Adrenal gland (tissue), 12 donors: ENCODE data around the gene P2RY8. TPM values are rescaled to one million over a fixed set of nuclear protein-coding genes. Genes with fewer than 3 reads are reported as not detected.
"Not testable (repeated sequence)": the region's sequence is repeated elsewhere in the genome, so short reads cannot be mapped to it uniquely, and the experiment has no call there.

Experiments
- DNase-seq, 7 donors: peaks; one replicate each; pipeline ENCODE4 v3.0.0-alpha.2; 2019 to 2020
- H3K27ac ChIP-seq, 5 donors: fragments of 200-600 bp; sonication (generic) in 4 of 5; 1 replicate in 3 of 5; 2 replicates in 2 of 5; pipeline versions ENCODE4 v1.5.1 to v1.8.0; 2016 to 2020; ENCODE audit warnings: mild to moderate bottlenecking in 1 of 5
- H3K27me3 ChIP-seq: fragments of 200-600 bp; 2 replicates; pipeline ENCODE4 v1.8.0; 2021
- H3K36me3 ChIP-seq, 2 donors: fragments of 200-600 bp; replicated peaks in 1 of 2; 1 replicate in 1 of 2; 2 replicates in 1 of 2; pipeline versions ENCODE4 v1.5.1 to v1.8.0; 2018 to 2022
- H3K4me1 ChIP-seq, 2 donors: fragments of 200-600 bp; replicated peaks in 1 of 2; 1 replicate in 1 of 2; 2 replicates in 1 of 2; pipeline versions ENCODE4 v1.5.1 to v1.8.0; 2018 to 2021
- H3K4me3 ChIP-seq, 4 donors: fragments of 200-600 bp; sonication (generic) in 3 of 4; one replicate each; pipeline ENCODE4 v1.5.1; 2016 to 2018
- H3K9me3 ChIP-seq, 3 donors: fragments of 200-600 bp; sonication (generic) in 1 of 3; replicated peaks in 1 of 3; 1 replicate in 2 of 3; 2 replicates in 1 of 3; pipeline versions ENCODE4 v1.5.1 to v1.8.0; 2016 to 2021
- POLR2A ChIP-seq, 2 donors: fragments of 450-650 bp; IDR thresholded peaks; one replicate each; pipeline ENCODE4 v1.6.1; 2017; ENCODE audit warnings: antibody characterized with exemption in 2 of 2, mild to moderate bottlenecking in 2 of 2, moderate library complexity in 1 of 2
- WGBS, 4 donors: extraction: QIAGEN DNeasy Blood & Tissue Kit in 2 of 4; methylation state at CpG; one replicate each; pipeline versions ENCODE4 v1.1.5 to v1.1.7; 2013 to 2017; 5-methylcytosine and 5-hydroxymethylcytosine counted together
- intact Hi-C, 2 donors: fragments of 100-400 bp; cut with DNase I; formaldehyde crosslinking; loops; one replicate each; pipeline versions ENCODE4 v1.14.1 to v1.15.0; 2022 to 2023
- polyA plus RNA-seq, 3 donors: library from polyadenylated mRNA; stranded (reverse); fragments of 200-250 nt in 2 of 3; fragments of 350-450 nt in 1 of 3; fragmentation: Illumina TruSeq in 1 of 3; extraction: RNeasy Lipid Tissue Mini Kit (QIAGEN cat#74804) in 1 of 3; gene quantifications; one replicate each; pipeline ENCODE4 v1.2.3, GENCODE V29; 2013 to 2014
- total RNA-seq, 9 donors: library from RNA; depleted of rRNA in 4 of 9; stranded (reverse); fragments of >200 nt in 4 of 9; fragments of 120-200 nt in 1 of 9; fragmentation: NEBNext Ultra II Directional in 1 of 9; extraction: Animal tissue kit (Norgen Biotek cat#: 25700) in 1 of 9; gene quantifications; one replicate each; pipeline versions ENCODE4 v1.1.0 to v1.2.4, GENCODE V29; 2013 to 2023
- TF ChIP-seq, protein P1 (sequence below), 6 experiments: fragments of 450-650 bp in 4 of 6; fragments of 200-600 bp in 2 of 6; sonication (generic) in 1 of 6; IDR thresholded peaks; 1 replicate in 5 of 6; 2 replicates in 1 of 6; pipeline versions ENCODE4 v1.5.1 to v1.8.0; 2016 to 2021; ENCODE audit warnings: antibody characterized with exemption in 6 of 6, mild to moderate bottlenecking in 2 of 6, moderate library complexity in 1 of 6
- donor health status: healthy with polysubstance abuse.
- donor health status: Bipolar disorder and iron deficiency.
- donor health status: DM: yes; HTN: yes; CAD: no.
- donor health status: DM: no; HTN: no; CAD: no.
- donor health status: DM: no; HTN: no; CAD: no.
- donor health status: DM: yes; HTN: yes; CAD: no.

P2RY8 gene
- total and polyA plus RNA-seq, 12 donors = 1.9 to 13.4 (median 6.0) TPM

- TF ChIP-seq POLR2A (IDR thresholded peaks at IDR 0.05) = no peak
- TF ChIP-seq, protein P1, sequence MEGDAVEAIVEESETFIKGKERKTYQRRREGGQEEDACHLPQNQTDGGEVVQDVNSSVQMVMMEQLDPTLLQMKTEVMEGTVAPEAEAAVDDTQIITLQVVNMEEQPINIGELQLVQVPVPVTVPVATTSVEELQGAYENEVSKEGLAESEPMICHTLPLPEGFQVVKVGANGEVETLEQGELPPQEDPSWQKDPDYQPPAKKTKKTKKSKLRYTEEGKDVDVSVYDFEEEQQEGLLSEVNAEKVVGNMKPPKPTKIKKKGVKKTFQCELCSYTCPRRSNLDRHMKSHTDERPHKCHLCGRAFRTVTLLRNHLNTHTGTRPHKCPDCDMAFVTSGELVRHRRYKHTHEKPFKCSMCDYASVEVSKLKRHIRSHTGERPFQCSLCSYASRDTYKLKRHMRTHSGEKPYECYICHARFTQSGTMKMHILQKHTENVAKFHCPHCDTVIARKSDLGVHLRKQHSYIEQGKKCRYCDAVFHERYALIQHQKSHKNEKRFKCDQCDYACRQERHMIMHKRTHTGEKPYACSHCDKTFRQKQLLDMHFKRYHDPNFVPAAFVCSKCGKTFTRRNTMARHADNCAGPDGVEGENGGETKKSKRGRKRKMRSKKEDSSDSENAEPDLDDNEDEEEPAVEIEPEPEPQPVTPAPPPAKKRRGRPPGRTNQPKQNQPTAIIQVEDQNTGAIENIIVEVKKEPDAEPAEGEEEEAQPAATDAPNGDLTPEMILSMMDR (IDR thresholded peaks at IDR 0.05) = no peak
- Histone ChIP-seq H3K4me1 (no peaks in the 10 kb centered on the region), H3K27ac (no peak overlapping the region), H3K27me3 (no peaks in the 10 kb centered on the region), H3K9me3 (no peaks in the 10 kb centered on the region), H3K36me3 (no peaks in the 10 kb centered on the region), H3K4me3 (no peak overlapping the region)
- 88 to 97% (median 90%) methylated on average over 9 of the region's 9 CpGs for WGBS, 4 donors
- peak in 2 of 7 donors; percentile 6 to 42 for DNase-seq
- intact Hi-C loops = no loop called here
Measured at GRCh38 chrX:1485033-1485432, 52.0 kb downstream of the P2RY8 start.

- intact Hi-C loops = no loop called here
- no peak for TF ChIP-seq POLR2A (IDR thresholded peaks at IDR 0.05)
- Histone ChIP-seq H3K9me3 (no peaks in the 10 kb centered on the region), H3K27ac (no peak overlapping the region), H3K27me3 (no peaks in the 10 kb centered on the region), H3K4me1 (no peaks in the 10 kb centered on the region), H3K4me3 (no peak overlapping the region), H3K36me3 (no peaks in the 10 kb centered on the region)
- no peak for DNase-seq
- WGBS, 4 donors = 69 to 87% (median 79%) methylated on average over 5 of the region's 5 CpGs
Measured at GRCh38 chrX:1484638-1485019, 52.4 kb downstream of the P2RY8 start.

- Histone ChIP-seq H3K9me3 (no peaks in the 10 kb centered on the region), H3K36me3 (no peaks in the 10 kb centered on the region), H3K27ac (no peak overlapping the region), H3K27me3 (no peaks in the 10 kb centered on the region), H3K4me1 (no peaks in the 10 kb centered on the region), H3K4me3 (no peak overlapping the region)
- TF ChIP-seq, protein P1 (IDR thresholded peaks at IDR 0.05) = no peak
- no peak for TF ChIP-seq POLR2A (IDR thresholded peaks at IDR 0.05)
- WGBS, 4 donors = 80 to 91% (median 85%) methylated on average over 12 to 15 of the region's 15 CpGs
- DNase-seq = peak in 1 of 7 donors; percentile 14
- intact Hi-C loops = no loop called here
Measured at GRCh38 chrX:1483843-1484637, 52.9 kb downstream of the P2RY8 start.

DNA sequence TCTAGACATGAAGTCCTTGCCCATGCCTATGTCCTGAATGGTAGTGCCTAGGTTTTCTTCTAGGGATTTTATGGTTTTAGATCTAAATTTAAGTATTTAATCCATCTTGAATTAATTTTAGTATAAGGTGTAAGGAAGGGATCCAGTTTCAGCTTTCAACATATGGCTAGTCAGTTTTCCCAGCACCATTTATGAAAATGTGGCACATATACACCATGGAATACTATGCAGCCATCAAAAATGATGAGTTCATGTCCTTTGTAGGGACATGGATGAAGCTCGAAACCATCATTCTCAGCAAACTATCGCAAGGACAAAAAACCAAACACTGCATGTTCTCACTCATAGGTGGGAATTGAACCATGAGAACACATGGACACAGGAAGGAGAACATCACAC lies 54.5 kb downstream of the P2RY8 start:
- H3K27me3 ChIP-seq, H3K4me3 ChIP-seq, DNase-seq, intact Hi-C loops, H3K9me3 ChIP-seq, H3K4me1 ChIP-seq, H3K36me3 ChIP-seq: not testable (repeated sequence)
- WGBS, 4 donors = 100% methylated on average over 1 of the region's 2 CpGs; no CpG with 5 or more reads in 3 of the 4 donors
- peak overlapping the region in 1 of 5 donors; percentile 82 for H3K27ac ChIP-seq

GRCh38 chrX:1481636-1482529 lies 55.1 kb downstream of the P2RY8 start:
- intact Hi-C loops = no loop called here
- H3K4me1 ChIP-seq = no peaks in the 10 kb centered on the region
- H3K36me3 ChIP-seq = no peaks in the 10 kb centered on the region
- H3K9me3 ChIP-seq = no peaks in the 10 kb centered on the region
- peak in 1 of 2 donors; percentile 24 for TF ChIP-seq POLR2A (IDR thresholded peaks at IDR 0.05)
- TF ChIP-seq, protein P1 (IDR thresholded peaks at IDR 0.05) = no peak
- H3K27me3 ChIP-seq = no peaks in the 10 kb centered on the region
- no peak overlapping the region for H3K4me3 ChIP-seq
- H3K27ac ChIP-seq = peak overlapping the region in 4 of 5 donors; percentile 12 to 82 (median 55)
- 30 to 40% (median 37%) methylated on average over 25 to 26 of the region's 26 CpGs for WGBS, 4 donors
- DNase-seq = peak; percentile 48 to 86 (median 68)
